GM19035 (cell line): ENCODE measurements around the gene DLG2.

ENCODE experiments used
- ATAC-seq: cut with Tn5 transposase; IDR thresholded peaks from one replicate; pipeline ENCODE4 v1.9.1; 2021; ENCODE audit not compliant: unreplicated experiment

The DLG2 gene

GRCh38 chr11:84173078-84173477, 1454.1 kb downstream of the DLG2 start:
- no peak for ATAC-seq

- ATAC-seq: no peak
Measured at GRCh38 chr11:84165139-84165538, 1462.0 kb downstream of the DLG2 start.

DNA sequence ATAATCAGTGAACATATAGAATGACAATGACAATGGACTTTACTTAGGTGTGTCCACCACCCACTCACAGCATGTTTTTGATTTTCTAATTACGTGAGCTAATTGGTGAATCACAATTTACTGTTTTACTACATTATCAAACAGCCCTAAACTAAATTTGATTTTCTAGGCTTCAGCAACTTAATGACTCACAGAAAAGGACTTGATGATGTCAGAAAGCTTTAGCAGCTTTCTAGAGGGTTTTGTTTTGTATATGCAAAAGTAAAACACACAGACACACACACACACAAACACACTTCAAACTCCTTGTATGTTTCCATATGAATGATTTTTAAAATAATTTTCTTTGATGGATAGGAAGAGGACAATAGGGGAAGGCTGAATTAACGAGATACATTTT, 1462.4 kb downstream of the DLG2 start:
- no peak for ATAC-seq

DNA sequence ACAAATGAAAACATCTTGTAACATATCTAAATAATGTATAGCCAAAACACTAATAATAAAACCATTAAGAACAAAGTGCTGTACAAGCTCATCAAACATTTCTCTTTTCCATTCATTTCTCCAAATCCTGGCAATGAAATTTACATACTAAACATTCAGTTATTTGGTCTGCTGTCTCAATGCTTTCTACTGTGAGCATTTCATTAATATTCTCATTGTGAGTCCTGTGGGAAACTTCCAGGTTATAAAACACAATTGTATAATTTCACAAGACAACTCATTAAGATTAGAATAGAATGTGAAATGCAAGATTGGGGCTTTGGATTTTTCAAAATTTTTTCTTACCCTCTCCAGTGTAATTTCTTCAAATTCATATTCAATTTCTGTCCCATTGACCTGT, 1464.0 kb downstream of the DLG2 start:
- ATAC-seq: no peak

- ATAC-seq: no peak
Measured at GRCh38 chr11:84157639-84158038, 1469.5 kb downstream of the DLG2 start.

GRCh38 chr11:84146826-84147225, 1480.3 kb downstream of the DLG2 start:
- no peak for ATAC-seq

- no peak for ATAC-seq
Measured at GRCh38 chr11:84145616-84146185, 1481.4 kb downstream of the DLG2 start.

DNA sequence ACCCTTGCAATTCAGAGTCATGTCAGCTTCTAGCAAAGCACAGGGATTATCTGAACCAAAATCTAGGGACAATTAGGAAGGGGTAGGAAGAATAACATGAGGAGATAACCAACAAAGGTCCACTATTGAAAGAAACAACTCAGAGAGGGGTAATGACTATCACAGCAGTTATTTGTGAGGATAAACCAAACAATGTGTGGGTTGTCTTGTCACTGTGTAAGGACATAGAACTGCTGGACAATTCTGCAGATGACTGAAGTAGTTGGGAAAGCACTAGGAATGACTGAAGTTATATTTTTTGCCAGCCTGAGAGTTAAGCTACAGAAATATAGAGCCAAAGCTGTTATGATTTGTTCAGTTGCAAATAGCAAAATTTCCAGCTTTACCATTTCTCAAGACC, 1482.6 kb downstream of the DLG2 start:
- ATAC-seq: no peak

GRCh38 chr11:84142411-84142810, 1484.7 kb downstream of the DLG2 start:
- ATAC-seq: no peak

DNA sequence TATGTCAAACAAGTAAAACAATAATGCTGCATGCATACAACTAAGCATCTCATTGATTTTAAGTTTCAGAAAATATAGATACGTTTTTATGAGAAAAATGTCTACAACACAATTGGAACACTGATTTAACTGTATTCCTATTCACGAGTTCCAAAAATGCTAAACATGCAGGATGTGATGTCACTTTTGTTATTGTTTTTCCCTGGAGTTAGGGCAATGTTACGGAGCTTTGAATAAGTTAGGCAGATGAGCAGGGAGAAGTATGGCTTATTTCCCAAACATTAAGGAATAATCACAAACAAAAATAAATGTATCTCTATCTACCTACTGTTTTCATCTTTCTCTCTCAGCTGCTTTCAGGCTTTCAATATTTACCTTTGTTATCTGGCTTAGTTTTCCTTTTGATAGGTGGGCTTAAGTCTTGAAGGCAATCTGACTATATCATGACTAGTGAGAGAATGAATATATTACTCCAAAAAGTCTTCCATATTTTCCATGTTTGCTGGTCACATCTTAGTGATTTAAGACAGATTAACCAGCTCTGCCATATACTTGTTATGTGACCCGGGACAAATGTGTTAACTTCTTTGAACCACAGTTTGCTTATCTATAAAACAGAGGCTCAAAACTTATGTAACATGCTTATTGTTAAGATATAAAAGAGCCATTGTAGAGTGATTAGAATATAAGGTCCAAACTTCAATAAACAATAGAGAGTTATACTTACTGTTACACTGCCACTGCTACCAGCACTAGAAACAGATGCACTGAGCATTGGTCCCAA, 1486.6 kb downstream of the DLG2 start:
- no peak for ATAC-seq

DNA sequence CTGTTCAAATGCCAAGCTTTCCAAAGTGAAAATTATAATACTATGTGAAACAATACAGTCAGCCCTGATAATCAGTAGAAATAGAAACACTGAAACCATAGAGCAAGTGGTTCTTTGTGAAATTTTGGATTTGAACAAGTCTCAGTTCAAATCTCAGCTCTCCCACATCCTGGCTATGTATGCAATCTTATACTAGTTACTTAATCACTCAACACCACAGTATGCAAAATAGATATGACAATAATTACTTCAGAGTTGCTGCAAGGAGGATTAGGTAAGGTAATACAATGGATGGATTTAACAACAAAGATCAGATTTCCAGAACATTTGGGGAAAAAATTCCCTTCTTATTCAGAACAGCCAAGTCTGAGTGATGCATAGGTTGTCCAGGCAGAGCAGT, 1489.2 kb downstream of the DLG2 start:
- no peak for ATAC-seq

- no peak for ATAC-seq
Measured at GRCh38 chr11:84137505-84137904, 1489.6 kb downstream of the DLG2 start.

- no peak for ATAC-seq
Measured at GRCh38 chr11:84136926-84137325, 1490.2 kb downstream of the DLG2 start.

DNA sequence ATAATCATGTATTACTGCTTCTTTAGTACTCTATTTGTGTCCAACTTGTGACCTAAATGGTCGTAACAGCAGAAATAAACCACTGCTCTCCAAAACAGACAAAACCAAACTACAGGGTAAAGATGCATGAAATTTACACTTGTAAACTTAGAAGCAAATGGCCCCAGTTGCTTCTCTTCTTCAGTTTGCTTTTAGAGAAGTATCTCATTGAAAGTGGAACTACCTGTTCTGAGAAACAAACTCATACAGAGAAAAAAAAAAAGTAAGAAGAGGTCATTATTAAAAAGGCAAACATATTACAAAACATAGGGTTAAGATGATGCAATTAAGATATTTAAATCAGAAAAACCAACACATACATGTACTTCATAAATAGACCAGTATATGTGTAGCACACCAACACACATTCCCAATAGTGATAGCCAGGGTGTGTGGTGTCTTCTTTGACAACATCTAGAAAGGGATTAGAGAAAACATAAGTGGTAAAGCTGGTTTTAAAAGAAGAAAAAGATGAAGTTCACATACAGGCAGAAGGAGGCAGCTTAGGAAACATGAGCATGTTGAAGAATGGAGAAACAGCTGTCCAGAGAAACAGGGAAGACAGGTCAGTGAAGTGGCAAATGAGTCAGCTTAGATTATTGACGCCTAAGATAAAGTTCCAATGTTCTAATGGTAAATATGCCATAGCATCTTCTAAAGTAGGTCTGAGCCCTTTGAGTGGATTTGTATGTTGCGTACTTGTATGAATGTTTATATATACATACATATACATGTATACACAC, 1496.3 kb downstream of the DLG2 start:
- ATAC-seq: no peak

DNA sequence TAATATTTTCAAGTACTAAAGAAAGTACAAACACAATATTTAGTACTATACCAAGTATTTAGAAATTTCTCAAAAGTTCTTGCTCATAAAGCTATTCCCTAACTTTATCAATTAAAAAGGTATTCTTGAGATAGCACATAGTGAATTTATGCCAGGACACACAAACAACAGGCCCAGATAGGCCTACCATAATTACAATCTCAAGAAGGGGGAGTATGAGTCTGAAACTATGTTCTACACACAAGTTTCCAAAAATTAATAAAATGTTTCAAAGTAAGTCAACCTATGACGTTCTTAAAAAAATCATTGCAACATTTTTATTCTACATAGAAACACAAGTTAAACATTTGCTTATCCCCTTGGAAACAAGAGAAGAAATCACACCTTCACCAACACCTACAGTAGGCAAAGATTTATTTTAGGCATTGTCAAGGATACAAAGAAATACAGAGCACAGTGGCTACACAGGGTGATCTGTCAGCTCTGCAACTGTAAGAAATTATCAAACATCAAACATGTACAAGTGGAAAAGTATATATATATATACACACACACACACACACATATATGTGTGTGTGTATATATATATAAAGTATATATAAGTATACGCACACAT, 1497.1 kb downstream of the DLG2 start:
- no peak for ATAC-seq

DNA sequence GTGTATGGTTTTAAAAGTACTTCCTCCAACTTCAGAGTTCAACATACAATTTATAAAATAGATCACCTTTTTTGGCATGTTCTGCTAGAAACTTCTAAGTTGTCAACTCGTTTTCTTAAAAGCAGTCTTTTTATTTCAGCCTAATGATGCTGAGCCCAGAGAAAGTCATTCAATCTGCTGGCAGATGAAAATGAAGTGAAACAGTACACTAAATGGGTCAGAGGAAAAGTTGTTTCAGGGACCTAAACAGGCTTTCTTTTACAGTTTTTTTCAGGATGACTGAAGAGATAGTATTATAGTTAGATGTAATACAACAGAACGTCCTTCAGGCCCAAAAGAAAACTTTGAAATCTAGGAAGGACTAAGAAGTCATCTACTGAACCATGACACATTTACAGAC, 1498.3 kb downstream of the DLG2 start:
- no peak for ATAC-seq

DNA sequence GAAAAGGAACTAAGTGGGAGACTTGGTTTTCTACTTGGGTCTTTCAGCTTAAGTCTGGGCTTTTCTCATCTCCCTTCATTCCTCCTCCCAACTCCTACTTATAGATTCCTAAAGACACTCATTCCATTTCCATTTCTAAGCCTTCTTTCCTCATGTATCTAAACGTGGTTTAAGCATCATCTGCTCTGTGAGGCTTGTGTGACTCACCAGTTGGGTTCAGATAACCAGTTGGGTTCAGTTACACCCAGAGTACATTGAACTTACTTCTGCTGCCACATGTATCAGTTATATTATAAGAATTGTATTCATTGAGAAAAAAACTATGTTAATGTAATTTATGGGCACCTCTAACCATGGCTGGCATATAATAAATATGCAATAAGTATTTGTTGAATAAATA, 1509.8 kb downstream of the DLG2 start:
- ATAC-seq: no peak

GRCh38 chr11:84106541-84106940, 1520.6 kb downstream of the DLG2 start:
- no peak for ATAC-seq

- ATAC-seq: no peak
Measured at GRCh38 chr11:84105148-84105547, 1522.0 kb downstream of the DLG2 start.

GRCh38 chr11:84103096-84103495, 1524.0 kb downstream of the DLG2 start:
- no peak for ATAC-seq

- ATAC-seq: no peak
Measured at GRCh38 chr11:84097186-84097585, 1530.0 kb downstream of the DLG2 start.
